ENCODE measurements around the gene GAS1.

- TF ChIP-seq CTCF (conservative IDR thresholded peaks at IDR 0.05) (no peak), ZFX (IDR thresholded peaks at IDR 0.05) (no peak)
Measured at GRCh38 chr9:86979657-86980056, 32.4 kb upstream of the GAS1 start.

Measured in C4-2B (cell line).